Measurements from ENCODE around the gene CALM3.

DNA sequence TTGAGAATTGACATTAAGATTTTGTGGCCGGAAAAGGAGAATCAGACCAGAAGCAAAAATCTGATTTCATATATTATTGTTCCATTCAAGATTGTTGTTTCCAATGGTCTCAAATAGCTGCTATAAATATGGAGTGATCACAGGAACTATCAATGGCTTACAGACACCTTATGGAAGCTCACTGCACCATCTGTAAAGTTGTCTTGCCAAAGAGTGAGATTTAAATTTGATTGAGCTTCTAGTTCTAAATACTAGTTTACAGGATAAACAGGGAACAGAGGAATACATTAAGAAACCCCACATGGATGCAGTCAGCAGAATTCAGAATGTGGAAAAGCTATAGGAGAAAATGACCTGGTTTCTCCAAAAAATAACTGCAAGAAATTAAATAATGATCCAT, 47.0 kb upstream of the CALM3 start:
- TF ChIP-seq POLR2A (IDR thresholded peaks at IDR 0.05; ENCODE audit: low read length) (no peak), GATA1 (IDR thresholded peaks at IDR 0.05; ENCODE audit: low read depth, low read length) (no peak)

All from erythroblast (primary cell).